ACC112 (cell line): ENCODE measurements around the gene GAREM2.

Experiments used
- H2AFZ ChIP-seq: fragments of 200-600 bp; sonication (generic); one replicate; pipeline ENCODE4 v1.6.0; 2017; ENCODE audit warnings: antibody characterized with exemption, low read length; ENCODE audit not compliant: unreplicated experiment
- H3K27ac ChIP-seq: fragments of 200-600 bp; sonication (generic); 2 replicates; pipeline ENCODE4 v1.5.1; 2014; ENCODE audit warnings: low read depth, mild to moderate bottlenecking, antibody characterized with exemption, low read length, moderate library complexity
- H3K27me3 ChIP-seq: fragments of 200-600 bp; sonication (generic); 2 replicates; pipeline ENCODE4 v1.6.1; 2014; ENCODE audit warnings: mild to moderate bottlenecking, antibody characterized with exemption, low read length, moderate library complexity, mixed read lengths; ENCODE audit not compliant: insufficient read depth
- H3K36me3 ChIP-seq: fragments of 200-600 bp; sonication (generic); 2 replicates; pipeline ENCODE4 v1.6.1; 2016; ENCODE audit warnings: mild to moderate bottlenecking, antibody characterized with exemption, low read length, moderate library complexity, mixed read lengths; ENCODE audit not compliant: insufficient read depth
- H3K4me1 ChIP-seq: fragments of 200-600 bp; sonication (generic); one replicate; pipeline ENCODE4 v1.6.1; 2016; ENCODE audit warnings: low read length, mixed read lengths; ENCODE audit not compliant: insufficient read depth, unreplicated experiment, control insufficient read depth
- H3K4me3 ChIP-seq: fragments of 200-600 bp; sonication (generic); 2 replicates; pipeline ENCODE4 v1.5.1; 2014; ENCODE audit warnings: mild to moderate bottlenecking, low read depth, low read length
- H3K79me2 ChIP-seq: fragments of 200-600 bp; sonication (generic); one replicate; pipeline ENCODE4 v1.6.0; 2016; ENCODE audit warnings: low read length; ENCODE audit not compliant: control insufficient read depth, unreplicated experiment, insufficient read depth

The GAREM2 gene

GRCh38 chr2:26172871-26173775 is at the start of gene GAREM2:
TSS of gene GAREM2 (plus strand) at chr2:26173088. CDS start at chr2:26173221, 133 bp downstream.
- no peak within 1 kb of the TSS for H3K27ac ChIP-seq
- H3K27me3 ChIP-seq, result peaks cover 25% of the 10 kb centered on the region
- peak within 1 kb of the TSS; percentile 70; the same call in 1 of the 2 replicates for H3K4me3 ChIP-seq
- no peaks in the 10 kb centered on the region for H3K4me1 ChIP-seq
- no peaks in the 10 kb centered on the region for H3K79me2 ChIP-seq
- H2AFZ ChIP-seq, result peak within 1 kb of the TSS; percentile 23
- H3K36me3 ChIP-seq, result no peaks in the 10 kb centered on the region

GRCh38 chr2:26123426-26123825 is 49.5 kb upstream of the GAREM2 start:
- Histone ChIP-seq H3K79me2 (peaks cover 32% of the 10 kb centered on the region), H3K36me3 (0 out of 2 replicates have a peak, but pooled peaks cover 6% of the 10 kb centered on the region), H3K4me3 (no peak overlapping the region), H3K27me3 (no peaks in the 10 kb centered on the region), H2AFZ (no peak overlapping the region), H3K27ac (no peak overlapping the region), H3K4me1 (no peaks in the 10 kb centered on the region)

- Histone ChIP-seq H3K79me2 (peaks cover 24% of the 10 kb centered on the region), H3K4me1 (no peaks in the 10 kb centered on the region), H3K4me3 (no peak overlapping the region), H3K27me3 (no peaks in the 10 kb centered on the region), H2AFZ (no peak overlapping the region), H3K36me3 (0 out of 2 replicates have a peak, but pooled peaks cover 6% of the 10 kb centered on the region), H3K27ac (no peak overlapping the region)
Observed at GRCh38 chr2:26126074-26126473, 46.8 kb upstream of the GAREM2 start.

- H3K36me3 ChIP-seq, result 0 out of 2 replicates have a peak, but pooled peaks cover 6% of the 10 kb centered on the region
- no peak overlapping the region for H2AFZ ChIP-seq
- H3K27ac ChIP-seq, result no peak overlapping the region
- H3K4me3 ChIP-seq, result no peak overlapping the region
- H3K79me2 ChIP-seq, result peaks cover 15% of the 10 kb centered on the region
- no peaks in the 10 kb centered on the region for H3K27me3 ChIP-seq
- no peaks in the 10 kb centered on the region for H3K4me1 ChIP-seq
Observed at GRCh38 chr2:26128176-26128575, 44.7 kb upstream of the GAREM2 start.

- peaks cover 21% of the 10 kb centered on the region; the same call in 1 of the 2 replicates for H3K36me3 ChIP-seq
- peaks cover 6% of the 10 kb centered on the region for H3K79me2 ChIP-seq
- H3K27me3 ChIP-seq, result no peaks in the 10 kb centered on the region
- H3K27ac ChIP-seq, result no peak overlapping the region
- no peak overlapping the region for H3K4me3 ChIP-seq
- no peak overlapping the region for H2AFZ ChIP-seq
- H3K4me1 ChIP-seq, result no peaks in the 10 kb centered on the region
Observed at GRCh38 chr2:26130763-26131162, 42.1 kb upstream of the GAREM2 start.

GRCh38 chr2:26136451-26136850 is 36.4 kb upstream of the GAREM2 start:
- Histone ChIP-seq H3K4me1 (no peaks in the 10 kb centered on the region), H3K4me3 (no peak overlapping the region), H3K36me3 (peaks cover 18% of the 10 kb centered on the region; the same call in 1 of the 2 replicates), H3K27me3 (no peaks in the 10 kb centered on the region), H3K27ac (no peak overlapping the region), H2AFZ (no peak overlapping the region), H3K79me2 (no peaks in the 10 kb centered on the region)

GRCh38 chr2:26139269-26140183 is 33.4 kb upstream of the GAREM2 start:
- Histone ChIP-seq H3K4me3 (no peak overlapping the region), H3K36me3 (peaks cover 15% of the 10 kb centered on the region; the same call in 1 of the 2 replicates), H3K79me2 (no peaks in the 10 kb centered on the region), H3K4me1 (no peaks in the 10 kb centered on the region), H2AFZ (no peak overlapping the region), H3K27ac (no peak overlapping the region), H3K27me3 (no peaks in the 10 kb centered on the region)

- no peak overlapping the region for H3K4me3 ChIP-seq
- no peak overlapping the region for H3K27ac ChIP-seq
Observed at GRCh38 chr2:26141145-26141769, 31.6 kb upstream of the GAREM2 start.

GRCh38 chr2:26144031-26144430 is 28.9 kb upstream of the GAREM2 start:
- no peaks in the 10 kb centered on the region for H3K79me2 ChIP-seq
- no peak overlapping the region for H3K4me3 ChIP-seq

More at GRCh38 chr2:26141145-26141769, 31.6 kb upstream of the GAREM2 start:
- Histone ChIP-seq H3K27me3 (no peaks in the 10 kb centered on the region), H3K79me2 (no peaks in the 10 kb centered on the region), H3K36me3 (no peaks in the 10 kb centered on the region), H3K4me1 (no peaks in the 10 kb centered on the region), H2AFZ (no peak overlapping the region)

More at GRCh38 chr2:26144031-26144430, 28.9 kb upstream of the GAREM2 start:
- Histone ChIP-seq H3K4me1 (no peaks in the 10 kb centered on the region), H3K36me3 (no peaks in the 10 kb centered on the region), H3K27ac (no peak overlapping the region), H3K27me3 (peaks cover 10% of the 10 kb centered on the region; the same call in 1 of the 2 replicates), H2AFZ (no peak overlapping the region)
